ENCODE measurements around the gene CSNK2A3.
"Not testable (repeated sequence)": the region's sequence is repeated elsewhere in the genome, so short reads cannot be mapped to it uniquely, and the experiment has no call there.

CSNK2A3 gene

GRCh38 chr11:11352878-11353277 is at the start of gene CSNK2A3:
Gene CSNK2A3 (minus strand): TSS chr11:11353250. CDS start chr11:11353119, 131 bp downstream.
- not testable (repeated sequence) for DNase-seq (ENCODE audit: low read depth); H3K4me3 ChIP-seq (ENCODE audit: low read depth, low read length)

GRCh38 chr11:11401960-11402535 is 49.0 kb upstream of the CSNK2A3 start:
- H3K4me3 ChIP-seq (ENCODE audit: low read depth, low read length): no peak overlapping the region
- TF ChIP-seq CTCF (conservative IDR thresholded peaks at IDR 0.05; ENCODE audit: low read depth, low read length): no peak
- DNase-seq (ENCODE audit: low read depth): no peak

GRCh38 chr11:11400635-11401232 is 47.7 kb upstream of the CSNK2A3 start:
- no peak for DNase-seq (ENCODE audit: low read depth)

GRCh38 chr11:11400121-11400520 is 47.1 kb upstream of the CSNK2A3 start:
- H3K4me3 ChIP-seq (ENCODE audit: low read depth, low read length): no peak overlapping the region

More at GRCh38 chr11:11400635-11401232, 47.7 kb upstream of the CSNK2A3 start:
- H3K4me3 ChIP-seq (ENCODE audit: low read depth, low read length): no peak overlapping the region
- TF ChIP-seq CTCF (conservative IDR thresholded peaks at IDR 0.05; ENCODE audit: low read depth, low read length): peak; percentile 38

GRCh38 chr11:11397781-11398180 is 44.7 kb upstream of the CSNK2A3 start:
- H3K4me3 ChIP-seq (ENCODE audit: low read depth, low read length): no peak overlapping the region
- DNase-seq (ENCODE audit: low read depth): no peak
- no peak for TF ChIP-seq CTCF (conservative IDR thresholded peaks at IDR 0.05; ENCODE audit: low read depth, low read length)

More at GRCh38 chr11:11400121-11400520, 47.1 kb upstream of the CSNK2A3 start:
- no peak for TF ChIP-seq CTCF (conservative IDR thresholded peaks at IDR 0.05; ENCODE audit: low read depth, low read length)
- no peak for DNase-seq (ENCODE audit: low read depth)

- TF ChIP-seq CTCF (conservative IDR thresholded peaks at IDR 0.05; ENCODE audit: low read depth, low read length): no peak
- no peak overlapping the region for H3K4me3 ChIP-seq (ENCODE audit: low read depth, low read length)
- DNase-seq (ENCODE audit: low read depth): no peak
Observed at GRCh38 chr11:11397036-11397415, 44.0 kb upstream of the CSNK2A3 start.

GRCh38 chr11:11396301-11397035 is 43.4 kb upstream of the CSNK2A3 start:
- peak; percentile 17 for DNase-seq (ENCODE audit: low read depth)
- no peak overlapping the region for H3K4me3 ChIP-seq (ENCODE audit: low read depth, low read length)
- TF ChIP-seq CTCF (conservative IDR thresholded peaks at IDR 0.05; ENCODE audit: low read depth, low read length): no peak
